Transverse colon (tissue), 4 donors: ENCODE measurements around the gene AK6.

Source experiments
- CTCF ChIP-seq, 5 experiments: fragments of 200-600 bp in 3 of 5; fragments of 450-650 bp in 2 of 5; sonication (generic) in 3 of 5; IDR thresholded peaks; 1 replicate in 2 of 5; 2 replicates in 3 of 5; pipeline ENCODE4 v1.5.1; 2016 to 2017; ENCODE audit warnings: antibody characterized with exemption in 5 of 5, inconsistent platforms in 3 of 5, mild to moderate bottlenecking in 2 of 5, moderate library complexity in 1 of 5
- EP300 ChIP-seq: sonication (generic); formaldehyde crosslinking; IDR thresholded peaks from one replicate; pipeline ENCODE4 v1.6.1; 2017; ENCODE audit warnings: antibody characterized with exemption, low read depth
- POLR2A ChIP-seq: fragments of 450-650 bp; IDR thresholded peaks from one replicate; pipeline ENCODE4 v1.6.1; 2016; ENCODE audit warnings: antibody characterized with exemption, mild to moderate bottlenecking, moderate library complexity
- POLR2AphosphoS5 ChIP-seq, 3 donors: sonication (generic); formaldehyde crosslinking; IDR thresholded peaks; one replicate each; pipeline ENCODE4 v1.6.1; 2016; ENCODE audit warnings: antibody characterized with exemption in 3 of 3

GRCh38 chr5:69341520-69342161 lies 27.7 kb downstream of the AK6 start:
- TF ChIP-seq CTCF (IDR thresholded peaks at IDR 0.05): no peak
- no peak for TF ChIP-seq POLR2AphosphoS5 (IDR thresholded peaks at IDR 0.05)
- no peak for TF ChIP-seq POLR2A
- TF ChIP-seq EP300: no peak
